Peyer's patch (tissue), 4 donors: ENCODE results near the gene DLGAP1. TPM values are rescaled to one million over a fixed set of nuclear protein-coding genes. Genes with fewer than 3 reads are reported as not detected.

Experiments used
- DNase-seq, 3 donors: peaks; one replicate each; pipeline ENCODE4 v3.0.0-alpha.2; 2017 to 2019
- H3K27ac ChIP-seq, 4 donors: fragments of 200-600 bp; sonication (generic); one replicate each; pipeline ENCODE4 v1.5.1; 2016 to 2019
- H3K27me3 ChIP-seq, 2 donors: fragments of 200-600 bp; sonication (generic); one replicate each; pipeline ENCODE4 v1.5.1; 2019
- H3K36me3 ChIP-seq, 3 donors: fragments of 200-600 bp; sonication (generic); one replicate each; pipeline ENCODE4 v1.5.1; 2016 to 2019
- H3K4me1 ChIP-seq, 4 donors: fragments of 200-600 bp; sonication (generic); one replicate each; pipeline ENCODE4 v1.5.1; 2016 to 2019
- H3K4me3 ChIP-seq, 4 donors: fragments of 200-600 bp; sonication (generic); 1 replicate in 3 of 4; 2 replicates in 1 of 4; pipeline ENCODE4 v1.5.1; 2016 to 2019; ENCODE audit warnings: mild to moderate bottlenecking in 1 of 4
- H3K9me3 ChIP-seq, 4 donors: fragments of 200-600 bp; sonication (generic); one replicate each; pipeline ENCODE4 v1.5.1; 2016 to 2019; ENCODE audit warnings: mild to moderate bottlenecking in 1 of 4
- CTCF ChIP-seq, 6 experiments: fragments of 450-650 bp in 4 of 6; fragments of 200-600 bp in 2 of 6; sonication (generic) in 1 of 6; IDR thresholded peaks; one replicate each; pipeline ENCODE4 v1.5.1; 2017 to 2019; ENCODE audit warnings: antibody characterized with exemption in 6 of 6, mild to moderate bottlenecking in 3 of 6, moderate library complexity in 1 of 6
- POLR2A ChIP-seq, 2 donors: fragments of 450-650 bp; IDR thresholded peaks; one replicate each; pipeline ENCODE4 v1.5.1; 2017; ENCODE audit warnings: antibody characterized with exemption in 2 of 2, mild to moderate bottlenecking in 2 of 2, moderate library complexity in 2 of 2
- total RNA-seq, 4 donors: library from RNA; depleted of rRNA; stranded (reverse); fragments of >200 nt; gene quantifications; one replicate each; pipeline ENCODE4 v1.1.0, GENCODE V29; 2016

The DLGAP1 gene
- total RNA-seq, 4 donors from 2014 or later, result 0.53 to 4.1 (median 2.1) TPM

GRCh38 chr18:3715231-3716080, 739.7 kb downstream of the DLGAP1 start:
- H3K4me3 ChIP-seq, result no peak overlapping the region
- no peak for DNase-seq
- no peaks in the 10 kb centered on the region for H3K36me3 ChIP-seq
- no peaks in the 10 kb centered on the region for H3K9me3 ChIP-seq
- H3K4me1 ChIP-seq, result peaks cover 0 to 24% (median 0%) of the 10 kb centered on the region in 4 donors
- TF ChIP-seq POLR2A (IDR thresholded peaks at IDR 0.05) (no peak), CTCF (IDR thresholded peaks at IDR 0.05) (no peak)
- H3K27ac ChIP-seq, result no peak overlapping the region
- H3K27me3 ChIP-seq, result no peaks in the 10 kb centered on the region

- no peak for TF ChIP-seq POLR2A (IDR thresholded peaks at IDR 0.05)
- TF ChIP-seq CTCF (IDR thresholded peaks at IDR 0.05), result no peak
- H3K4me3 ChIP-seq, result no peak overlapping the region
- no peaks in the 10 kb centered on the region for H3K36me3 ChIP-seq
- H3K27ac ChIP-seq, result no peak overlapping the region
- H3K4me1 ChIP-seq, result peaks cover 0 to 34% (median 5%) of the 10 kb centered on the region in 4 donors
- H3K9me3 ChIP-seq, result no peaks in the 10 kb centered on the region
- H3K27me3 ChIP-seq, result no peaks in the 10 kb centered on the region
- DNase-seq, result no peak
Observed at GRCh38 chr18:3713708-3714107, 741.4 kb downstream of the DLGAP1 start.

GRCh38 chr18:3713166-3713565, 741.9 kb downstream of the DLGAP1 start:
- H3K36me3 ChIP-seq, result no peaks in the 10 kb centered on the region
- H3K9me3 ChIP-seq, result no peaks in the 10 kb centered on the region
- no peak overlapping the region for H3K4me3 ChIP-seq
- H3K27ac ChIP-seq, result no peak overlapping the region
- no peak for DNase-seq
- H3K4me1 ChIP-seq, result peaks cover 0 to 34% (median 5%) of the 10 kb centered on the region in 4 donors
- TF ChIP-seq POLR2A (IDR thresholded peaks at IDR 0.05), result no peak
- no peak for TF ChIP-seq CTCF (IDR thresholded peaks at IDR 0.05)
- no peaks in the 10 kb centered on the region for H3K27me3 ChIP-seq

GRCh38 chr18:3712491-3712890, 742.6 kb downstream of the DLGAP1 start:
- Histone ChIP-seq H3K27ac (no peak overlapping the region), H3K4me1 (peaks cover 0 to 34% (median 5%) of the 10 kb centered on the region in 4 donors), H3K4me3 (no peak overlapping the region), H3K9me3 (no peaks in the 10 kb centered on the region), H3K27me3 (no peaks in the 10 kb centered on the region), H3K36me3 (no peaks in the 10 kb centered on the region)
- DNase-seq, result peak in 1 of 3 donors; percentile 59
- no peak for TF ChIP-seq POLR2A (IDR thresholded peaks at IDR 0.05)
- no peak for TF ChIP-seq CTCF (IDR thresholded peaks at IDR 0.05)

GRCh38 chr18:3710712-3711301, 744.3 kb downstream of the DLGAP1 start:
- Histone ChIP-seq H3K36me3 (no peaks in the 10 kb centered on the region), H3K9me3 (no peaks in the 10 kb centered on the region), H3K4me3 (no peak overlapping the region), H3K27ac (peak overlapping the region in 3 of 4 donors; percentile 25 to 84 (median 73)), H3K4me1 (peaks cover 0 to 34% (median 5%) of the 10 kb centered on the region in 4 donors), H3K27me3 (no peaks in the 10 kb centered on the region)
- DNase-seq, result peak in 2 of 3 donors; percentile 90 to 91
- TF ChIP-seq CTCF (IDR thresholded peaks at IDR 0.05), result no peak
- TF ChIP-seq POLR2A (IDR thresholded peaks at IDR 0.05), result peak in 1 of 2 donors; percentile 23
